Upper lobe of left lung (tissue), 6 donors: ENCODE results near the gene EVL. TPM values are rescaled to one million over a fixed set of nuclear protein-coding genes. Genes with fewer than 3 reads are reported as not detected.

ENCODE experiments used
- ATAC-seq, 2 donors: fragments of 200-7000 bp; cut with Tn5 transposase; one replicate each; pipeline ENCODE4 v1.9.1; 2022; ENCODE audit warnings: mild to moderate bottlenecking in 2 of 2, moderate library complexity in 2 of 2; ENCODE audit not compliant: low FRiP score in 2 of 2
- DNase-seq, 2 donors: peaks; one replicate each; pipeline ENCODE4 v3.0.0-alpha.2; 2019 to 2020
- H3K27ac ChIP-seq, 4 donors: fragments of 200-600 bp; sonication (generic); one replicate each; pipeline ENCODE4 v1.5.1; 2016 to 2019
- H3K27me3 ChIP-seq, 4 donors: fragments of 200-600 bp; sonication (generic); one replicate each; pipeline ENCODE4 v1.5.1; 2017 to 2019
- H3K36me3 ChIP-seq, 4 donors: fragments of 200-600 bp; sonication (generic); one replicate each; pipeline ENCODE4 v1.5.1; 2016 to 2019
- H3K4me1 ChIP-seq, 4 donors: fragments of 200-600 bp; sonication (generic); one replicate each; pipeline ENCODE4 v1.5.1; 2018 to 2019
- H3K4me3 ChIP-seq, 4 donors: fragments of 200-600 bp; sonication (generic); one replicate each; pipeline ENCODE4 v1.5.1; 2017 to 2019; ENCODE audit warnings: mild to moderate bottlenecking in 2 of 4, moderate library complexity in 1 of 4
- H3K9me3 ChIP-seq, 4 donors: fragments of 200-600 bp; sonication (generic); one replicate each; pipeline ENCODE4 v1.5.1; 2018 to 2019
- EP300 ChIP-seq, 4 donors: sonication (generic); formaldehyde crosslinking; IDR thresholded peaks; one replicate each; pipeline ENCODE4 v1.5.1; 2017; ENCODE audit warnings: antibody characterized with exemption in 4 of 4, control low read depth in 2 of 4
- POLR2A ChIP-seq, 4 donors: fragments of 450-650 bp; IDR thresholded peaks; one replicate each; pipeline ENCODE4 v1.5.1; 2016 to 2017; ENCODE audit warnings: antibody characterized with exemption in 4 of 4, mild to moderate bottlenecking in 2 of 4
- POLR2AphosphoS5 ChIP-seq, 2 donors: sonication (generic); formaldehyde crosslinking; IDR thresholded peaks; one replicate each; pipeline ENCODE4 v1.5.1; 2017; ENCODE audit warnings: antibody characterized with exemption in 2 of 2
- WGBS, 2 donors: methylation state at CpG; one replicate each; pipeline ENCODE4 v1.1.5; 2017 to 2018; 5-methylcytosine and 5-hydroxymethylcytosine counted together
- total RNA-seq, 6 donors: library from RNA; depleted of rRNA in 4 of 6; stranded (reverse); fragments of >200 nt in 4 of 6; gene quantifications; one replicate each; pipeline versions ENCODE4 v1.1.0 to v1.2.1, GENCODE V29; 2016 to 2021
- TF ChIP-seq, protein P1 (sequence below), 6 experiments: fragments of 450-650 bp in 4 of 6; fragments of 200-600 bp in 2 of 6; sonication (generic) in 2 of 6; IDR thresholded peaks; one replicate each; pipeline ENCODE4 v1.5.1; 2016 to 2019; ENCODE audit warnings: antibody characterized with exemption in 6 of 6
- donor health status: DM: no; HTN: no; CAD: no; lungs with moderate emphysema.
- donor health status: DM: no; HTN: yes; CAD: no; lungs with severe emphysema.

The EVL gene
- total RNA-seq, 6 donors from 2014 or later = 69.6 to 222 (median 140) TPM

GRCh38 chr14:100100032-100100703 lies 34.9 kb downstream of the EVL start:
- no peak for TF ChIP-seq POLR2AphosphoS5 (IDR thresholded peaks at IDR 0.05)
- TF ChIP-seq POLR2A (IDR thresholded peaks at IDR 0.05) = no peak
- TF ChIP-seq, protein P1, sequence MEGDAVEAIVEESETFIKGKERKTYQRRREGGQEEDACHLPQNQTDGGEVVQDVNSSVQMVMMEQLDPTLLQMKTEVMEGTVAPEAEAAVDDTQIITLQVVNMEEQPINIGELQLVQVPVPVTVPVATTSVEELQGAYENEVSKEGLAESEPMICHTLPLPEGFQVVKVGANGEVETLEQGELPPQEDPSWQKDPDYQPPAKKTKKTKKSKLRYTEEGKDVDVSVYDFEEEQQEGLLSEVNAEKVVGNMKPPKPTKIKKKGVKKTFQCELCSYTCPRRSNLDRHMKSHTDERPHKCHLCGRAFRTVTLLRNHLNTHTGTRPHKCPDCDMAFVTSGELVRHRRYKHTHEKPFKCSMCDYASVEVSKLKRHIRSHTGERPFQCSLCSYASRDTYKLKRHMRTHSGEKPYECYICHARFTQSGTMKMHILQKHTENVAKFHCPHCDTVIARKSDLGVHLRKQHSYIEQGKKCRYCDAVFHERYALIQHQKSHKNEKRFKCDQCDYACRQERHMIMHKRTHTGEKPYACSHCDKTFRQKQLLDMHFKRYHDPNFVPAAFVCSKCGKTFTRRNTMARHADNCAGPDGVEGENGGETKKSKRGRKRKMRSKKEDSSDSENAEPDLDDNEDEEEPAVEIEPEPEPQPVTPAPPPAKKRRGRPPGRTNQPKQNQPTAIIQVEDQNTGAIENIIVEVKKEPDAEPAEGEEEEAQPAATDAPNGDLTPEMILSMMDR (IDR thresholded peaks at IDR 0.05) = no peak
- no peak for TF ChIP-seq EP300 (IDR thresholded peaks at IDR 0.05)
- Histone ChIP-seq H3K27ac (no peak overlapping the region), H3K4me1 (peaks cover 15 to 25% (median 20%) of the 10 kb centered on the region in 4 donors), H3K36me3 (peaks cover 3 to 13% (median 11%) of the 10 kb centered on the region in 4 donors), H3K9me3 (no peaks in the 10 kb centered on the region), H3K4me3 (no peak overlapping the region), H3K27me3 (no peaks in the 10 kb centered on the region)
- 92 to 95% methylated on average over 14 of the region's 14 CpGs for WGBS, 2 donors
- no peak for ATAC-seq
- DNase-seq = no peak

DNA sequence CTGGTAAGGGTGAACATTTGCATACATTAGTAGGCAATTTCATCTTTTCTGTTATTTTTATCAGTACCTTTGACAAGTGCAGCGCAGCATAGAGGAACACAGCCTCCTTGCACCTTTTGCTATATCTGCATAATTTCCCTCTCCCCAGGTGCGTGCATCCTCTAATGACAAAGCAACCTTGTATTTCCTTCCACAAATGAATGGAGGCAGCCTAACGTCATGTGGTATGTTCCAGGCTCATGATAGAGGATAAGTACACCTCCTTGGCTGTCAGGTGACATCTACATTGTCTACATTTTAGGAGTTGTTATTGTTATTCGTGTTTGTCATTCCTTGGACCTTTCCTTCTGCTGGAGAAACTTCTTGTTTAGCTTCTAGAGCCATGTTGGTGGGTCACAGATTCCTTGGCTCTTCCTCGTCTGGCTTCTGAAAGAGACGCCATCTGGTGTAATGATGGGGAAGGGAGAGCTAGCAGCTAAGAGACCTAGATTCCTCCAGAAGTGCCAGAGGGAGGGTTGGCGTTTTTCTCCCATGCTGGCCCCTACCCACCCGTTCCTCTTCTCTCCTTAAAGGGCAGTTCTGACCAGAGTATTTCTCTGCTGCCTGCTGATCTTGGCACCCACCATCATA lies 37.0 kb downstream of the EVL start:
- WGBS, 2 donors = 83 to 85% methylated on average over 8 of the region's 8 CpGs
- peaks cover 3 to 12% (median 11%) of the 10 kb centered on the region in 4 donors for H3K36me3 ChIP-seq
- H3K27ac ChIP-seq = peak overlapping the region in 2 of 4 donors; percentile 49 to 70
- ATAC-seq (no peak), DNase-seq (no peak)
- no peak for TF ChIP-seq EP300 (IDR thresholded peaks at IDR 0.05)
- no peak for TF ChIP-seq POLR2AphosphoS5 (IDR thresholded peaks at IDR 0.05)
- TF ChIP-seq POLR2A (IDR thresholded peaks at IDR 0.05) = no peak
- TF ChIP-seq, protein P1 (IDR thresholded peaks at IDR 0.05) = no peak
- H3K4me1 ChIP-seq = peaks cover 33 to 46% (median 40%) of the 10 kb centered on the region in 4 donors
- no peaks in the 10 kb centered on the region for H3K27me3 ChIP-seq
- no peak overlapping the region for H3K4me3 ChIP-seq
- no peaks in the 10 kb centered on the region for H3K9me3 ChIP-seq

DNA sequence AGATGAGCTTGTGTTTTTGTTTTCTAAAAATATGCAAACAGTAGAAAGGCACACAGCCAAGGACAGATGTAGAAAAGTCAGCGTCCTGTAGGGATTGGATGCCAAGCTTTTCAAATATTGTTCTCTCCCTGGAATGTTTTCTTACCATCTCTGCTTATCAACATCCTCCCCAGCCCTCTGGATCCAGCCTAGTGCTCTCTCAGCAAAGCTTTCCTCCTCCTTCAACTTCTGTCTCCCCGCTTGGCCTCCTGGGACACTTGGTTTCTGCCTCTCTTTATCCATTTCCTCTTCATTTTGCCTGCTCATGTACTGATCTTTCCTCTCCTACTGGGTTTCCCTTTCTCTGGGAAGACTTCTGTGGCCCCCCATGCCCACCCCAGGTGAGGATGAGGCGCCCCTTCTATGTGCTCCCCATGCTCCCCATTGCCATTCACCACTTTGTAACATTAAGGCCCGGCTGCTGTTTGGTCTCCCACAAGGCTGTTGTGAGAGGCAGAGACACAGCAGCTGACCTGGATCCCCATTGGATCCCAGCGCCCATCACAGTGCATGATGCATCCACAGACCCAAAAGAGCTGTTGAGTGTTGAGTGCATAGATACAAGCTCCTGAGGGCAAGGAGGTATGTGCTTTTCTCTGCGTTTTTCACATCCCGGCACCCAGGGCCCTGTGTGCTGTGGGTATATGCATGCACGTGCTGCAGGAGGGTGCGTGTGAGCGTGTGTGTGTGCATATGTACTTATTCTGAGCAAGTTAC lies 38.2 kb downstream of the EVL start:
- Histone ChIP-seq H3K4me1 (peaks cover 44 to 57% (median 51%) of the 10 kb centered on the region in 4 donors), H3K4me3 (no peak overlapping the region), H3K27ac (peak overlapping the region; percentile 32 to 70 (median 49)), H3K36me3 (peaks cover 0 to 2% (median under 1%) of the 10 kb centered on the region in 4 donors), H3K9me3 (no peaks in the 10 kb centered on the region), H3K27me3 (no peaks in the 10 kb centered on the region)
- WGBS, 2 donors = 68 to 74% methylated on average over 10 of the region's 10 CpGs
- DNase-seq (no peak), ATAC-seq (peak in 1 of 2 donors; percentile 14)
- TF ChIP-seq, protein P1 (IDR thresholded peaks at IDR 0.05) = no peak
- TF ChIP-seq POLR2AphosphoS5 (IDR thresholded peaks at IDR 0.05) = no peak
- TF ChIP-seq POLR2A (IDR thresholded peaks at IDR 0.05) = no peak
- no peak for TF ChIP-seq EP300 (IDR thresholded peaks at IDR 0.05)

DNA sequence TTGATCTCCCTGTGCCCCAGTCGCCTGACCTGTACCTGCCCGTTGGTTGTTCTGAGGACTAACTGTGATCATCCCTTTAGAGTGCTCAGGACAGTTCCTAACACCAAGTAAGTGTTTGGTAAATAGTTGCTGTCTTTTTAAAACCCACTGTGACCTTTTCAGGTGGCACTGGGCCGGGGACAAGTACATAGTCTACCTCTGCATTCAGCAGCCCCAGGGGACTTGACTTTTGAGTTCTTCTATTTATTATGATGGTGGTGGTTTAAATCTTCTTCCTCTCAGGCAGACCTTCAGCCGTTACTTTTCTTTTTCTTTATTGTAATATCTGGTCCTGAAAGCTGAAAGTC lies 38.8 kb downstream of the EVL start:
- no peaks in the 10 kb centered on the region for H3K9me3 ChIP-seq
- TF ChIP-seq EP300 (IDR thresholded peaks at IDR 0.05) (no peak), POLR2A (IDR thresholded peaks at IDR 0.05) (no peak), POLR2AphosphoS5 (IDR thresholded peaks at IDR 0.05) (no peak)
- TF ChIP-seq, protein P1 (IDR thresholded peaks at IDR 0.05) = no peak
- no peak overlapping the region for H3K4me3 ChIP-seq
- no peak for ATAC-seq
- WGBS, 2 donors = 65 to 80% methylated on average over 4 of the region's 4 CpGs
- peak overlapping the region in 3 of 4 donors; percentile 7 to 63 (median 35) for H3K27ac ChIP-seq
- H3K36me3 ChIP-seq = no peaks in the 10 kb centered on the region
- no peaks in the 10 kb centered on the region for H3K27me3 ChIP-seq
- DNase-seq = no peak
- H3K4me1 ChIP-seq = peaks cover 49 to 63% (median 54%) of the 10 kb centered on the region in 4 donors
